Pancreas (tissue), 10 donors: ENCODE measurements around the gene ZCCHC17. TPM values are rescaled to one million over a fixed set of nuclear protein-coding genes. Genes with fewer than 3 reads are reported as not detected.
A peak's percentile ranks its signal among the peaks of the same experiment; 100 is the strongest.

Source experiments
- ATAC-seq, 4 donors: fragments of 200-7000 bp; cut with Tn5 transposase; one replicate each; pipeline versions ENCODE4 v1.8.0 to v1.9.1; 2020; ENCODE audit warnings: mild to moderate bottlenecking in 4 of 4, moderate library complexity in 4 of 4
- DNase-seq, 6 donors: peaks; one replicate each; pipeline ENCODE4 v3.0.0-alpha.2; 2020
- FAIRE-seq: peaks from 2 replicates; lab custom pipeline; 2012; peaks lifted over from hg19 to GRCh38; lab: Jason Lieb, UNC
- H3K27ac ChIP-seq, 4 donors: fragments of 200-600 bp; sonication (generic); 1 replicate in 3 of 4; 2 replicates in 1 of 4; pipeline versions ENCODE4 v1.5.0 to v1.8.0; 2020
- H3K27me3 ChIP-seq, 4 donors: fragments of 200-600 bp; one replicate each; pipeline ENCODE4 v1.8.0; 2021
- H3K36me3 ChIP-seq, 3 donors: fragments of 200-600 bp; sonication (generic) in 1 of 3; one replicate each; pipeline versions ENCODE4 v1.5.0 to v1.8.0; 2020 to 2021
- H3K4me1 ChIP-seq, 3 donors: fragments of 200-600 bp; one replicate each; pipeline ENCODE4 v1.8.0; 2021
- H3K4me3 ChIP-seq, 4 donors: fragments of 200-600 bp; sonication (generic) in 2 of 4; one replicate each; pipeline versions ENCODE4 v1.5.0 to v1.8.0; 2020 to 2021
- H3K9me3 ChIP-seq, 4 donors: fragments of 200-600 bp; one replicate each; pipeline ENCODE4 v1.8.0; 2021
- CTCF ChIP-seq, 4 donors: fragments of 200-600 bp; sonication (generic) in 3 of 4; IDR thresholded peaks; one replicate each; pipeline versions ENCODE4 v1.5.0 to v1.8.0; 2021; ENCODE audit warnings: antibody characterized with exemption in 4 of 4
- WGBS, 2 donors: extraction: QIAGEN DNeasy Blood & Tissue Kit; methylation state at CpG; one replicate each; pipeline ENCODE4 v1.1.7; 2013; 5-methylcytosine and 5-hydroxymethylcytosine counted together
- intact Hi-C, 3 donors: fragments of 100-400 bp; cut with DNase I; formaldehyde crosslinking; loops; one replicate each; pipeline versions ENCODE4 v1.11.1 to v1.14.2; 2022
- polyA plus RNA-seq, 2 donors: library from polyadenylated mRNA; stranded (reverse); fragments of 200-250 nt; gene quantifications; one replicate each; pipeline ENCODE4 v1.2.3, GENCODE V29; 2013
- total RNA-seq, 6 donors: library from RNA; stranded (reverse); fragmentation: NEBNext Ultra II Directional in 4 of 6; extraction: Animal tissue kit (Norgen Biotek cat#: 25700) in 4 of 6; gene quantifications; one replicate each; pipeline versions ENCODE4 v1.2.1 to v1.2.4, GENCODE V29; 2021 to 2023
- donor health status: healthy with polysubstance abuse.
- donor health status: DM: no; HTN: no; CAD: no; lungs with moderate emphysema.
- donor health status: DM: no; HTN: no; CAD: no.
- donor health status: control.
- donor health status: control.
- donor health status: Bipolar disorder and iron deficiency.
- donor health status: DM: yes; HTN: yes; CAD: no.
- donor health status: DM: no; HTN: no; CAD: no.
- donor health status: DM: no; HTN: no; CAD: no.
- donor health status: DM: yes; HTN: yes; CAD: no.

ZCCHC17 gene
- total and polyA plus RNA-seq, 8 donors, result 5.6 to 20.3 (median 9.5) TPM

- Histone ChIP-seq H3K36me3 (no peaks in the 10 kb centered on the region), H3K4me3 (no peak overlapping the region), H3K4me1 (no peaks in the 10 kb centered on the region), H3K27ac (no peak overlapping the region), H3K9me3 (no peaks in the 10 kb centered on the region), H3K27me3 (no peaks in the 10 kb centered on the region)
- DNase-seq, result no peak
- no peak for ATAC-seq
- 75 to 80% methylated on average over 3 of the region's 3 CpGs for WGBS, 2 donors
- TF ChIP-seq CTCF (IDR thresholded peaks at IDR 0.05), result no peak
- no peak for FAIRE-seq
- intact Hi-C loops, result no loop called here
These were observed 30.5 kb downstream of the ZCCHC17 start for GRCh38 chr1:31327381-31327780.

DNA sequence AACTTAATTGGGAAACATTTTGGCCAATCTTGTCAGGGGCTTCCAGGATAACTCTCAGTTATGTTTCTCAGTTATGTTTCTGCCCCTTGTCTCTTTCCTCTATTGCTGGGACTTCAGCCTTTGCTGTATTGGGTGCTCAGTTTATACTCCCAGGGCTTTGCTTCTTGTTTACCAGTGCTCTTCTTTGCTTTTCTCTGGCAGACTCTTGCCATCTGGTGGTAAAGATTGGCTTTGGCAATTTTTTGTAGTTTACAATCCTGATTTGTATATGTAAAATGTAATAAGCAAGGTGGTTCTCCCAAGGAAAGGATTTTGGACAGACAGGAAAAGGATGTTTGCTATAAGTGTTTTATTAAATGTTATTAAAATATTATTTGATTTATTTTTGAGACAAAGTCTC is 38.2 kb downstream of the ZCCHC17 start:
- Histone ChIP-seq H3K4me3 (no peak overlapping the region), H3K27me3 (no peaks in the 10 kb centered on the region), H3K36me3 (no peaks in the 10 kb centered on the region), H3K9me3 (no peaks in the 10 kb centered on the region), H3K27ac (no peak overlapping the region), H3K4me1 (no peaks in the 10 kb centered on the region)
- ATAC-seq (peak in 3 of 4 donors; percentile 49 to 57 (median 53)), DNase-seq (no peak), FAIRE-seq (no peak)
- peak in 2 of 4 donors; percentile 9 to 24 for TF ChIP-seq CTCF (IDR thresholded peaks at IDR 0.05)
- intact Hi-C loops, result loop anchor here in 1 of 3 donors (10.0 kb wide), 1 partner anchor 140 kb away; no protein-coding TSS in a partner anchor

- Histone ChIP-seq H3K27ac (no peak overlapping the region), H3K4me1 (no peaks in the 10 kb centered on the region), H3K4me3 (no peak overlapping the region), H3K27me3 (no peaks in the 10 kb centered on the region), H3K9me3 (no peaks in the 10 kb centered on the region), H3K36me3 (no peaks in the 10 kb centered on the region)
- no peak for TF ChIP-seq CTCF (IDR thresholded peaks at IDR 0.05)
- intact Hi-C loops, result loop anchor here in 1 of 3 donors (10.0 kb wide), 1 partner anchor 142 kb away; no protein-coding TSS in a partner anchor
- DNase-seq, result no peak
- no peak for ATAC-seq
- FAIRE-seq, result no peak
- 74 to 78% methylated on average over 10 of the region's 10 CpGs for WGBS, 2 donors
These were observed 40.0 kb downstream of the ZCCHC17 start for GRCh38 chr1:31336687-31337467.

GRCh38 chr1:31344503-31344902 is 47.7 kb downstream of the ZCCHC17 start:
- FAIRE-seq, result no peak
- intact Hi-C loops, result no loop called here

More at GRCh38 chr1:31344503-31344902, 47.7 kb downstream of the ZCCHC17 start:
- Histone ChIP-seq H3K27me3 (no peaks in the 10 kb centered on the region), H3K4me1 (no peaks in the 10 kb centered on the region), H3K36me3 (peaks cover 0 to 2% (median 0%) of the 10 kb centered on the region in 3 donors), H3K27ac (no peak overlapping the region), H3K4me3 (no peak overlapping the region), H3K9me3 (no peaks in the 10 kb centered on the region)
- DNase-seq (no peak), ATAC-seq (no peak)
- WGBS, 2 donors, result 0 to 45% methylated on average over 1 of the region's 1 CpG
- no peak for TF ChIP-seq CTCF (IDR thresholded peaks at IDR 0.05)
